GM12878 (cell line): ENCODE measurements around the gene DLK1. TPM values are rescaled to one million over a fixed set of nuclear protein-coding genes. Genes with fewer than 3 reads are reported as not detected.

Experiments used
- ATAC-seq: fragments of 200-7000 bp; cut with Tn5 transposase; 3 replicates; pipeline ENCODE4 v1.9.1; 2020; ENCODE audit warnings: mild to moderate bottlenecking, moderate library complexity
- BruUV-seq: library from RNA; stranded (reverse); fragments of 400-500 nt; replicated peaks from 2 replicates; lab custom pipeline; 2021; lab: Mats Ljungman, UMichigan
- CTCF ChIA-PET: fragments of 300-600 bp; sonication (Branson Sonifier 250); formaldehyde crosslinking; extraction: SDS; loops from one replicate; lab custom pipeline; 2021; ENCODE audit warnings: inconsistent platforms; lab: Yijun Ruan, JAX
- POLR2A ChIA-PET: fragments of 350-600 bp; formaldehyde crosslinking; extraction: SDS; loops from one replicate; lab custom pipeline; 2021; ENCODE audit warnings: inconsistent platforms; lab: Charles Lee
- RAD21 ChIA-PET: fragments of 300-600 bp; sonication (Branson Sonifier 250); formaldehyde crosslinking; loops from one replicate; lab custom pipeline; 2023; ENCODE audit warnings: antibody characterized with exemption; ENCODE audit not compliant: unreplicated experiment; lab: Charles Lee
- SMC1A ChIA-PET: fragments of 300-600 bp; sonication (Branson Sonifier 250); formaldehyde crosslinking; loops from one replicate; lab custom pipeline; 2023; ENCODE audit not compliant: unreplicated experiment, uncharacterized antibody; lab: Charles Lee
- DNase-seq: peaks from one replicate; pipeline ENCODE4 v3.0.0-alpha.2; 2011; ENCODE audit warnings: low read depth, low spot score
- FAIRE-seq: peaks from 3 replicates; lab custom pipeline; 2011; peaks lifted over from hg19 to GRCh38; lab: Jason Lieb, UNC
- H2AFZ ChIP-seq: 2 replicates; pipeline ENCODE4 v1.6.0; 2011; ENCODE audit warnings: low read depth, low read length, control low read depth; ENCODE audit not compliant: control insufficient read depth
- H3K27ac ChIP-seq: 2 replicates; pipeline ENCODE4 v1.5.1; 2011; ENCODE audit warnings: control low read depth; ENCODE audit not compliant: control insufficient read depth, insufficient read depth
- H3K27me3 ChIP-seq, 2 experiments: replicated peaks in 1 of 2; 2 replicates each; pipeline versions ENCODE4 v1.6.0 to v1.6.1; 2011; ENCODE audit warnings: low read length in 1 of 2; ENCODE audit not compliant: control insufficient read depth in 2 of 2, insufficient read depth in 2 of 2
- H3K36me3 ChIP-seq, 2 experiments: 2 replicates each; pipeline ENCODE4 v1.5.1; 2011; ENCODE audit warnings: low read length in 1 of 2; ENCODE audit not compliant: control insufficient read depth in 2 of 2, insufficient read depth in 2 of 2
- H3K4me1 ChIP-seq: 2 replicates; pipeline ENCODE4 v1.6.1; 2011; ENCODE audit warnings: mild to moderate bottlenecking, low read length, moderate library complexity, mixed read lengths; ENCODE audit not compliant: control insufficient read depth, insufficient read depth
- H3K4me2 ChIP-seq: 2 replicates; pipeline ENCODE4 v1.6.0; 2011; ENCODE audit warnings: control low read depth; ENCODE audit not compliant: control insufficient read depth, insufficient read depth
- H3K4me3 ChIP-seq: fragments of 200-600 bp; sonication (generic); 2 replicates; pipeline ENCODE4 v1.5.1; 2016
- H3K79me2 ChIP-seq: 2 replicates; pipeline ENCODE4 v1.6.0; 2011; ENCODE audit warnings: low read length; ENCODE audit not compliant: control insufficient read depth, insufficient read depth
- H3K9ac ChIP-seq: 2 replicates; pipeline ENCODE4 v1.8.0; 2011; ENCODE audit warnings: low read length, control low read depth, mixed read lengths; ENCODE audit not compliant: control insufficient read depth, insufficient read depth
- H3K9me3 ChIP-seq: replicated peaks from 3 replicates; pipeline ENCODE4 v1.5.1; 2011; ENCODE audit warnings: mild to moderate bottlenecking, low read length; ENCODE audit not compliant: control insufficient read depth, insufficient read depth
- H4K20me1 ChIP-seq: 2 replicates; pipeline ENCODE4 v1.6.0; 2011; ENCODE audit not compliant: control insufficient read depth, insufficient read depth
- ATF7 ChIP-seq: fragments of 450-650 bp; IDR thresholded peaks from 2 replicates; pipeline ENCODE4 v1.6.1; 2016; ENCODE audit warnings: low read depth, mild to moderate bottlenecking
- BCL3 ChIP-seq: IDR thresholded peaks from 2 replicates; pipeline ENCODE4 v1.6.1; 2011; ENCODE audit warnings: borderline replicate concordance, low read depth, mild to moderate bottlenecking, moderate library complexity, low read length; ENCODE audit not compliant: insufficient read depth, poor library complexity, severe bottlenecking
- MEF2A ChIP-seq: IDR thresholded peaks from 2 replicates; pipeline ENCODE4 v1.6.1; 2011; ENCODE audit warnings: low read depth, mild to moderate bottlenecking, low read length, moderate library complexity; ENCODE audit not compliant: insufficient read depth
- MXI1 ChIP-seq: fragments of 150-350 bp; IDR thresholded peaks from 2 replicates; pipeline ENCODE4 v1.6.1; 2011; ENCODE audit warnings: low read depth, mild to moderate bottlenecking, inconsistent platforms, low read length, improper control_type of control experiment
- NFYA ChIP-seq: IDR thresholded peaks from 2 replicates; pipeline ENCODE4 v1.6.1; 2011; ENCODE audit warnings: low read depth, mild to moderate bottlenecking, low read length, improper control_type of control experiment, borderline replicate concordance
- NR2C2 ChIP-seq: IDR thresholded peaks from 2 replicates; pipeline ENCODE4 v1.6.1; 2011; ENCODE audit warnings: borderline replicate concordance, low read depth; ENCODE audit not compliant: control insufficient read depth, insufficient read length
- PML ChIP-seq: IDR thresholded peaks from 2 replicates; pipeline ENCODE4 v1.6.1; 2012; ENCODE audit warnings: low read length, inconsistent platforms
- PRDM15 ChIP-seq: fragments of 450-650 bp; formaldehyde crosslinking; IDR thresholded peaks from 2 replicates; pipeline ENCODE4 v1.4.0; 2020; ENCODE audit warnings: mild to moderate bottlenecking, moderate library complexity
- RBBP5 ChIP-seq: fragments of 200-600 bp; sonication (generic); conservative IDR thresholded peaks from 2 replicates; pipeline ENCODE4 v1.6.1; 2016
- USF2 ChIP-seq: IDR thresholded peaks from 2 replicates; pipeline ENCODE4 v1.6.1; 2011; ENCODE audit warnings: low read depth, low read length, improper control_type of control experiment, borderline replicate concordance
- ZBTB33 ChIP-seq: fragments of 450-650 bp; IDR thresholded peaks from 2 replicates; pipeline ENCODE4 v1.6.1; 2017; ENCODE audit warnings: mild to moderate bottlenecking
- WGBS: methylation state at CpG from one replicate; pipeline ENCODE4 v1.1.6; 2016; ENCODE audit warnings: low lambda C conversion rate; ENCODE audit not compliant: insufficient replicate concordance, insufficient coverage; ENCODE audit errors: missing lambda C conversion rate; 5-methylcytosine and 5-hydroxymethylcytosine counted together
- in situ Hi-C: fragments of 300-500 bp; cut with MboI; formaldehyde crosslinking; loops from 9 replicates; pipeline ENCODE4 v1.14.3; 2018; ENCODE audit warnings: mixed read lengths
- intact Hi-C: fragments of 100-400 bp; cut with micrococcal nuclease; formaldehyde crosslinking; loops from one replicate; pipeline ENCODE4 v1.14.2; 2022; ENCODE audit not compliant: unreplicated experiment
- polyA plus RNA-seq, 11 experiments: library from polyadenylated mRNA; depleted of rRNA in 4 of 11; unstranded in 6 of 11; stranded (reverse) in 5 of 11; fragments of >200 nt; fragmentation: Nextera tagmentation in 4 of 11; fragmentation: Illumina TruSeq in 1 of 11; extraction: Ambion mirVana in 4 of 11; extraction: Trizol in 1 of 11; gene quantifications; 1 replicate in 1 of 11; 2 replicates in 10 of 11; pipeline versions ENCODE4 v1.2.1 to v1.2.3, GENCODE V29; 2011 to 2016; ENCODE audit warnings: inconsistent platforms in 2 of 11, missing spikeins in 2 of 11, low read depth in 1 of 11
- total RNA-seq, 4 experiments: library from RNA; depleted of rRNA in 3 of 4; stranded (reverse); fragments of >200 nt in 3 of 4; fragmentation: Illumina TruSeq in 1 of 4; extraction: Trizol in 1 of 4; gene quantifications; 2 replicates each; pipeline versions ENCODE4 v1.2.1 to v1.2.3, GENCODE V29; 2013 to 2021

Gene DLK1
- total and polyA plus RNA-seq, 10 of the 15 experiments (the other 5 are each of a cell fraction or from before 2014, with no cell fraction given) = 0.87 TPM; not detected in 9

GRCh38 chr14:100678469-100678828, 48.2 kb upstream of the DLK1 start:
- FAIRE-seq = no peak
- Histone ChIP-seq H3K4me3 (no peak overlapping the region), H3K9ac (no peak overlapping the region), H3K9me3 (no peaks in the 10 kb centered on the region), H3K27me3 (no peaks in the 10 kb centered on the region; a peak in 2 of 4 replicates), H3K4me1 (no peaks in the 10 kb centered on the region), H4K20me1 (no peaks in the 10 kb centered on the region), H3K4me2 (no peak overlapping the region), H3K27ac (no peak overlapping the region), H3K79me2 (no peaks in the 10 kb centered on the region), H3K36me3 (no peaks in the 10 kb centered on the region), H2AFZ (no peak overlapping the region)
- in situ Hi-C loops = no loop called here
- intact Hi-C loops = no loop called here
- ATAC-seq = no peak
- POLR2A ChIA-PET = no interaction called here
- WGBS = 68% methylated on average over 7 of the region's 7 CpGs
- DNase-seq = no peak
- no TSS peak for BruUV-seq
- SMC1A ChIA-PET = no interaction called here
- RAD21 ChIA-PET = no interaction called here
- CTCF ChIA-PET = interaction anchor here (1.5 kb wide), 1 partner anchor 16 kb away, joined by 4 read pairs; no protein-coding TSS in a partner anchor
- TF ChIP-seq ATF7 (no peak), RBBP5 (no peak), MEF2A (no peak), NR2C2 (no peak), BCL3 (no peak), MXI1 (no peak), PRDM15 (CRISPR knock-in tag) (no peak), USF2 (no peak), PML (no peak), NFYA (no peak), ZBTB33 (no peak)
